SW 1271 (cell line): ENCODE results near the gene PSMD13.
"Not testable (repeated sequence)": the region's sequence is repeated elsewhere in the genome, so short reads cannot be mapped to it uniquely, and the experiment has no call there.

Source experiments
- DNase-seq, 2 experiments: peaks; one replicate each; lab custom pipeline; 2025; lab: John Stamatoyannopoulos, UW

The PSMD13 gene

GRCh38 chr11:217704-218103 lies 19.1 kb upstream of the PSMD13 start:
- no peak for DNase-seq

- no peak for DNase-seq
Observed at GRCh38 chr11:218815-219593, 17.8 kb upstream of the PSMD13 start.

GRCh38 chr11:220641-221215 lies 16.0 kb upstream of the PSMD13 start:
- not testable (repeated sequence) for DNase-seq

- DNase-seq = no peak
Observed at GRCh38 chr11:221539-221938, 15.2 kb upstream of the PSMD13 start.

GRCh38 chr11:221998-222789 lies 14.6 kb upstream of the PSMD13 start:
- no peak for DNase-seq

GRCh38 chr11:223026-223789 lies 13.6 kb upstream of the PSMD13 start:
- DNase-seq = no peak

GRCh38 chr11:223884-224283 lies 12.9 kb upstream of the PSMD13 start:
- no peak for DNase-seq

- no peak for DNase-seq
Observed at GRCh38 chr11:224424-224823, 12.4 kb upstream of the PSMD13 start.

- DNase-seq = no peak
Observed at GRCh38 chr11:225734-226453, 10.9 kb upstream of the PSMD13 start.

GRCh38 chr11:227824-228379 lies 8.9 kb upstream of the PSMD13 start:
- DNase-seq = no peak

GRCh38 chr11:230431-230830 lies 6.3 kb upstream of the PSMD13 start:
- no peak for DNase-seq

- no peak for DNase-seq
Observed at GRCh38 chr11:232783-233565, 3.8 kb upstream of the PSMD13 start.

GRCh38 chr11:235180-235579 lies 1.6 kb upstream of the PSMD13 start:
- no peak for DNase-seq

- DNase-seq = no peak
Observed at GRCh38 chr11:235609-235996, 1.2 kb upstream of the PSMD13 start.

GRCh38 chr11:235997-236773 lies 591 bp upstream of the PSMD13 start, which contains the start of gene SIRT3:
Gene SIRT3, minus strand, starts transcription at chr11:236342. Its CDS starts 14 bp downstream, at chr11:236328.
- DNase-seq = peak; percentile 66 to 75

GRCh38 chr11:238346-238745 lies 1.6 kb downstream of the PSMD13 start:
- DNase-seq = not testable (repeated sequence)

GRCh38 chr11:240315-240714 lies 3.5 kb downstream of the PSMD13 start:
- no peak for DNase-seq

GRCh38 chr11:241634-242033 lies 4.9 kb downstream of the PSMD13 start:
- no peak for DNase-seq

GRCh38 chr11:244376-244775 lies 7.6 kb downstream of the PSMD13 start:
- DNase-seq = no peak

- no peak for DNase-seq
Observed at GRCh38 chr11:249062-249461, 12.3 kb downstream of the PSMD13 start.
